ENCODE results near the gene ART5.

The ART5 gene

GRCh38 chr11:3641701-3642070 is at the start of gene ART5:
Gene ART5, minus strand, starts transcription at chr11:3641992. Its CDS starts 130 bp downstream, at chr11:3641862.
- TF ChIP-seq, protein P1, sequence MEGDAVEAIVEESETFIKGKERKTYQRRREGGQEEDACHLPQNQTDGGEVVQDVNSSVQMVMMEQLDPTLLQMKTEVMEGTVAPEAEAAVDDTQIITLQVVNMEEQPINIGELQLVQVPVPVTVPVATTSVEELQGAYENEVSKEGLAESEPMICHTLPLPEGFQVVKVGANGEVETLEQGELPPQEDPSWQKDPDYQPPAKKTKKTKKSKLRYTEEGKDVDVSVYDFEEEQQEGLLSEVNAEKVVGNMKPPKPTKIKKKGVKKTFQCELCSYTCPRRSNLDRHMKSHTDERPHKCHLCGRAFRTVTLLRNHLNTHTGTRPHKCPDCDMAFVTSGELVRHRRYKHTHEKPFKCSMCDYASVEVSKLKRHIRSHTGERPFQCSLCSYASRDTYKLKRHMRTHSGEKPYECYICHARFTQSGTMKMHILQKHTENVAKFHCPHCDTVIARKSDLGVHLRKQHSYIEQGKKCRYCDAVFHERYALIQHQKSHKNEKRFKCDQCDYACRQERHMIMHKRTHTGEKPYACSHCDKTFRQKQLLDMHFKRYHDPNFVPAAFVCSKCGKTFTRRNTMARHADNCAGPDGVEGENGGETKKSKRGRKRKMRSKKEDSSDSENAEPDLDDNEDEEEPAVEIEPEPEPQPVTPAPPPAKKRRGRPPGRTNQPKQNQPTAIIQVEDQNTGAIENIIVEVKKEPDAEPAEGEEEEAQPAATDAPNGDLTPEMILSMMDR (IDR thresholded peaks at IDR 0.05; ENCODE audit: unreplicated experiment in 3 of 3): no peak
- peaks cover 11% of the 10 kb centered on the region for H3K27me3 Mint-ChIP-seq (ENCODE audit: low read depth)
- peaks cover 6% of the 10 kb centered on the region for H3K9me3 Mint-ChIP-seq

DNA sequence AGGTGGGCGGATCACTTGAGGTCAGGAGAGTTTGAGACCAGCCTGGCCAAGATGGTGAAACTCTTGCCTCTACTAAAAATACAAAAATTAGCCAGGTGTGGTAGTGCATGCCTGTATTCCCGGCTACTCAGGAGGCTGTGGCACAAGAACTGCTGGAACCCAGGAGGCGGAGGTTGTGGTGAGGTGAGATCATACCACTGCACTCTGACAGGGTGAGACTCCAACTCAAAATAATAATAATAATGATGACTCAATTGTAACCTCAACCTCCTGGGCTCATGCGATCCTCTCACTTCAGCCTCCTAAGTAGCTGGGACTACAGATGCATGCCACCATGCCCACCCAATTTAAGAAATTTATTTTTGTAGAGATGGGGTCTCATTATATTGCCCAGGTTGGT is 45.0 kb upstream of the ART5 start:
- TF ChIP-seq, protein P1 (IDR thresholded peaks at IDR 0.05; ENCODE audit: unreplicated experiment in 3 of 3): no peak
- Mint-ChIP-seq H3K27me3 (ENCODE audit: low read depth) (no peaks in the 10 kb centered on the region), H3K4me3 (no peak overlapping the region), H3K9me3 (no peaks in the 10 kb centered on the region), H3K4me1 (no peaks in the 10 kb centered on the region), H3K27ac (no peak overlapping the region), H3K36me3 (ENCODE audit: low read depth) (peaks cover 64% of the 10 kb centered on the region)

More at GRCh38 chr11:3641701-3642070, at the start of gene ART5:
- peak within 1 kb of the TSS; percentile 87 to 90 (median 90) for H3K4me3 Mint-ChIP-seq
- H3K27ac Mint-ChIP-seq: peak within 1 kb of the TSS; percentile 4 to 93 (median 85)
- peaks cover 14% of the 10 kb centered on the region for H3K4me1 Mint-ChIP-seq
- no peaks in the 10 kb centered on the region for H3K36me3 Mint-ChIP-seq (ENCODE audit: low read depth)

- H3K27ac Mint-ChIP-seq: no peak overlapping the region
Observed at GRCh38 chr11:3685923-3686322, 44.1 kb upstream of the ART5 start.

DNA sequence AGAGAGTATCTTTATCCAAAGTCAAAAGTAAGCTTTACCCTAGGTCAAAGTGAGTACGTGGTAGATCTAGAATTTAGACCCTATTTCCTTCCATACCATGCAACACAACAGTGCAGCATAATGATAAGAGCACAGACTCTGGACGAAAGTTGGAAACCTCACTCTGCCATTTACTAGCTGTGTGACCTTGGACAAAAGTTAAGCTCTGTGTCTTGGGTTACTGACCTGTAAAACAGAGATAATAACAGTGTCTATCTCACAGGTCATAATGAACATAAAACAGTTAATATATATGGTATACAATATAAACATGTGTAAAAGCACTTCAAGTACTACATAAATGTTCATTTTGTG is 43.0 kb upstream of the ART5 start:
- Mint-ChIP-seq H3K4me3 (no peak overlapping the region), H3K36me3 (ENCODE audit: low read depth) (peaks cover 72% of the 10 kb centered on the region), H3K27ac (no peak overlapping the region), H3K4me1 (no peaks in the 10 kb centered on the region), H3K9me3 (no peaks in the 10 kb centered on the region), H3K27me3 (ENCODE audit: low read depth) (no peaks in the 10 kb centered on the region)
- TF ChIP-seq, protein P1 (IDR thresholded peaks at IDR 0.05; ENCODE audit: unreplicated experiment in 3 of 3): no peak

More at GRCh38 chr11:3685923-3686322, 44.1 kb upstream of the ART5 start:
- H3K4me1 Mint-ChIP-seq: no peaks in the 10 kb centered on the region
- H3K27me3 Mint-ChIP-seq (ENCODE audit: low read depth): no peaks in the 10 kb centered on the region
- no peaks in the 10 kb centered on the region for H3K9me3 Mint-ChIP-seq
- H3K4me3 Mint-ChIP-seq: no peak overlapping the region
- TF ChIP-seq, protein P1 (IDR thresholded peaks at IDR 0.05; ENCODE audit: unreplicated experiment in 3 of 3): no peak
- H3K36me3 Mint-ChIP-seq (ENCODE audit: low read depth): peaks cover 68% of the 10 kb centered on the region

DNA sequence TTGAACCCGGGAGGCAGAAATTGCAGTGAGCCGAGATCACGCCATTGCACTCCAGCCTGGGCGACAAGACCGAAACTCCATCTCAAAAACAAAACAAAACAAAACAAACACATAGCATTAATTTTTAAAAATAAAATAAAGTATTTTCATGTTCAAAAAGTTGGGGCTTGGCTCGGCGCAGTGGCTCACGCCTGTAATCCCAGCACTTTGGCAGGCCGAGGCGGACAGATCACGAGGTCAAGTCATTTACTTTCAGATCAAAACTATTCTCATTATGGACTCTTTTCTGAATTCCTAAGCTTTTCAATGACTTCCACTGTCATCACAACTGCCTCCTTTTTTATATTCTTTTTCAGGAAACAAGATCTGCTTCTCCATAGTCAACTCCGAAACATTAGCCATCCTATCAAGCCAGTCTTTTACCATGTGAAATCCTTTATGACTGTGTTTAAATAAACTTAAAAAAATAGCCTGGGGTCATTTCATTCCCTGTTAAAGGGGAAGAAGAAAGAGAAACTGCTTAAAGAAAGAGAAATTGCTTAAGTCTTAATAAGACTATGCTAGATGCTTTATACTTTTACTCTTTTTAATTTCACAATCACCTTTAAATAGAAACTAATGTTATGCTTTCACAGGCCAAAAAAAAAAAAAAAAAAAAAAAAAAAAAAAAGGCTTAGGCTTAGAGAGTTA is 42.5 kb upstream of the ART5 start:
- H3K4me3 Mint-ChIP-seq: no peak overlapping the region
- H3K9me3 Mint-ChIP-seq: no peaks in the 10 kb centered on the region
- H3K4me1 Mint-ChIP-seq: no peaks in the 10 kb centered on the region
- H3K36me3 Mint-ChIP-seq (ENCODE audit: low read depth): peaks cover 76% of the 10 kb centered on the region
- H3K27me3 Mint-ChIP-seq (ENCODE audit: low read depth): no peaks in the 10 kb centered on the region
- no peak overlapping the region for H3K27ac Mint-ChIP-seq
- TF ChIP-seq, protein P1 (IDR thresholded peaks at IDR 0.05; ENCODE audit: unreplicated experiment in 3 of 3): no peak

- Mint-ChIP-seq H3K9me3 (no peaks in the 10 kb centered on the region), H3K4me3 (no peak overlapping the region), H3K4me1 (no peaks in the 10 kb centered on the region), H3K27ac (no peak overlapping the region), H3K27me3 (ENCODE audit: low read depth) (no peaks in the 10 kb centered on the region), H3K36me3 (ENCODE audit: low read depth) (peaks cover 83% of the 10 kb centered on the region)
- TF ChIP-seq, protein P1 (IDR thresholded peaks at IDR 0.05; ENCODE audit: unreplicated experiment in 3 of 3): no peak
Observed at GRCh38 chr11:3683039-3683438, 41.2 kb upstream of the ART5 start.

All from nephron (organoid).